Nephron progenitor cell (in vitro differentiated cells): Measurements from ENCODE around the gene LAMA4.

Experiments
- DNase-seq: peaks from one replicate; pipeline ENCODE4 v3.0.0; 2021
- H3K27ac Mint-ChIP-seq: 2 replicates; pipeline ENCODE4 v1.8.0; 2021; ENCODE audit warnings: mild to moderate bottlenecking, moderate library complexity, mixed read lengths
- H3K27me3 Mint-ChIP-seq: 2 replicates; pipeline ENCODE4 v1.8.0; 2021; ENCODE audit warnings: mild to moderate bottlenecking, low read depth, mixed read lengths; ENCODE audit not compliant: poor library complexity
- H3K36me3 Mint-ChIP-seq: 2 replicates; pipeline ENCODE4 v1.8.0; 2021; ENCODE audit warnings: low read depth, mixed read lengths
- H3K4me1 Mint-ChIP-seq: 2 replicates; pipeline ENCODE4 v1.8.0; 2021; ENCODE audit warnings: mixed read lengths
- H3K4me3 Mint-ChIP-seq: 2 replicates; pipeline ENCODE4 v1.8.0; 2021; ENCODE audit warnings: mild to moderate bottlenecking, moderate library complexity, mixed read lengths
- H3K9me3 Mint-ChIP-seq: 2 replicates; pipeline ENCODE4 v1.8.0; 2021; ENCODE audit warnings: mild to moderate bottlenecking, moderate library complexity, mixed read lengths
- CTCF ChIP-seq: fragments of 200-600 bp; sonication (generic); IDR thresholded peaks from 2 replicates; pipeline ENCODE4 v1.5.0; 2021; ENCODE audit warnings: antibody characterized with exemption

LAMA4 gene

DNA sequence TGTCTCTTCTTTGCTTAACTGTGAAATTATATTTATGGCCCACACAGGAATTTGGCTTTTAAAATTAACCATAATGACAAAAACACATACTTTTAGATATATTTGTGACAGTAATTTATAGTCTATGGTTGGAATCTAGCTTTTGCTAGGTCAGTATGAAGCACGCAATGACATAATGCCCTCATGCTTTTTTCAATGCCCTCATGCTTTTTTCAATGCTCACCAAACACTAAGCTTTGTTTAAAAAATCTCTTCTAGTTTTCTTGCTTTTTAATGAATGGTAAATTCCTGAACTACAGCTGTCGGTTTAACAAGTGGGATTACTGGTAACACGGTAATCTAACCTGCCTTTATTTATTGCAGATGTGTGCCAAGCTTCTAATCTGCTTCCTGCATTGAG is 187.8 kb downstream of the LAMA4 start:
- Mint-ChIP-seq H3K9me3 (no peaks in the 10 kb centered on the region), H3K36me3 (peaks cover 5% of the 10 kb centered on the region), H3K4me1 (no peaks in the 10 kb centered on the region), H3K27ac (no peak overlapping the region), H3K4me3 (no peak overlapping the region), H3K27me3 (no peaks in the 10 kb centered on the region)
- DNase-seq = no peak
- no peak for TF ChIP-seq CTCF

- no peak for DNase-seq
- TF ChIP-seq CTCF = no peak
- Mint-ChIP-seq H3K27me3 (no peaks in the 10 kb centered on the region), H3K4me3 (no peak overlapping the region), H3K9me3 (no peaks in the 10 kb centered on the region), H3K36me3 (peaks cover 4% of the 10 kb centered on the region), H3K27ac (no peak overlapping the region), H3K4me1 (no peaks in the 10 kb centered on the region)
Observed at GRCh38 chr6:112065426-112065986, 188.9 kb downstream of the LAMA4 start.

GRCh38 chr6:112062966-112063365 is 191.4 kb downstream of the LAMA4 start:
- Mint-ChIP-seq H3K36me3 (no peaks in the 10 kb centered on the region), H3K4me1 (no peaks in the 10 kb centered on the region), H3K27me3 (no peaks in the 10 kb centered on the region), H3K4me3 (no peak overlapping the region), H3K27ac (no peak overlapping the region), H3K9me3 (no peaks in the 10 kb centered on the region)
- TF ChIP-seq CTCF = no peak
- DNase-seq = no peak

GRCh38 chr6:112061605-112062004 is 192.8 kb downstream of the LAMA4 start:
- Mint-ChIP-seq H3K4me1 (no peaks in the 10 kb centered on the region), H3K4me3 (no peak overlapping the region)
- no peak for TF ChIP-seq CTCF

More at GRCh38 chr6:112061605-112062004, 192.8 kb downstream of the LAMA4 start:
- DNase-seq = no peak
- no peaks in the 10 kb centered on the region for H3K36me3 Mint-ChIP-seq
- H3K27me3 Mint-ChIP-seq = no peaks in the 10 kb centered on the region
- no peaks in the 10 kb centered on the region for H3K9me3 Mint-ChIP-seq
- H3K27ac Mint-ChIP-seq = no peak overlapping the region
